Activated CD4-positive, alpha-beta T cell treated with anti-CD3 and anti-CD28 coated beads, Interleukin-2, amount 10 ng/mL, durations not matched to agents 24 days and 14 days (primary cell): Measurements from ENCODE around the gene ELOVL5. TPM values are rescaled to one million over a fixed set of nuclear protein-coding genes. Genes with fewer than 3 reads are reported as not detected.

ENCODE experiments used
- DNase-seq: peaks from one replicate; pipeline ENCODE4 v3.0.0; 2022
- H3K27ac Mint-ChIP-seq: one replicate; pipeline ENCODE4 v1.8.0; 2022; ENCODE audit warnings: mild to moderate bottlenecking, mixed read lengths
- H3K27me3 Mint-ChIP-seq: one replicate; pipeline ENCODE4 v1.8.0; 2022; ENCODE audit warnings: mixed read lengths
- H3K36me3 Mint-ChIP-seq: one replicate; pipeline ENCODE4 v1.8.0; 2022; ENCODE audit warnings: low read depth, mild to moderate bottlenecking, mixed read lengths
- H3K4me1 Mint-ChIP-seq: one replicate; pipeline ENCODE4 v1.8.0; 2021; ENCODE audit warnings: mixed read lengths
- H3K4me3 Mint-ChIP-seq: one replicate; pipeline ENCODE4 v1.8.0; 2022; ENCODE audit warnings: mild to moderate bottlenecking, moderate library complexity, mixed read lengths
- H3K9me3 Mint-ChIP-seq: one replicate; pipeline ENCODE4 v1.8.0; 2021; ENCODE audit warnings: mixed read lengths
- intact Hi-C: fragments of 100-400 bp; cut with micrococcal nuclease; formaldehyde crosslinking; loops from one replicate; pipeline ENCODE4 v1.15.1; 2023
- total RNA-seq: library from RNA; stranded (reverse); gene quantifications from 2 replicates; pipeline ENCODE4 v1.2.3, GENCODE V29; 2022

ELOVL5 gene
- total RNA-seq, 1 donor from 2014 or later: 126 TPM

DNA sequence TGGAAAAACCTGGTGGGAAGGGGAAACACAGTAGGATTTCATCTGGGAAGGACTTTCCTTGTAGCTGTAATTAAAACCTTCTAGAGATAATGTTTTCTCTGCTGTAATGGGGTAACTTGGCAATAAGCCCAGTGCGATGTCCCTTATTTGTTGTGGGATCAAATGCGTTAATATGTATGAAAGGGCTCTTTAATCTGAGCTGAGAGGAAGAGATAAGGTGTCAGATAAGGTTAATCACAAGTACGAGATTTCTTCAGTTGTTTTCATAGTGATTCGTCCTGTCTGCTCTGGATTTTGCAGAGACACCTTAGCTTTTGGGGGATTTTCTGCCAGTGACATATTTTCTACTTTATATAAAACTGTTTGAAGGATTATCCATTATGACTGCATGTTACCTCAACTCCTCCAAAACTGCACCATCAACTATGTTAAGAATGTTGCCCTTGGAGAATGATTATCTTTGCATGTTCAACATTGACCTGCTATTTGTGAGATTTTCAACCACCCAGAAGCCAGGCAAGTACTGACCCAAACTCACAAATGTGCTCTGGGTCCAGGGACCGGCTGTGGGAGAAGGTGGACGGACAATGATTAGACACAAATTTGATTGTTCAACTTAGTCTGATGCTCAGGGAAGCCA is 21.2 kb upstream of the ELOVL5 start:
- Mint-ChIP-seq H3K27ac (no peak overlapping the region), H3K9me3 (peaks cover 7% of the 10 kb centered on the region), H3K36me3 (peaks cover 4% of the 10 kb centered on the region), H3K27me3 (peaks cover 24% of the 10 kb centered on the region), H3K4me1 (peaks cover 2% of the 10 kb centered on the region), H3K4me3 (no peak overlapping the region)
- intact Hi-C loops: loop anchor here (10.0 kb wide), 1 partner anchor 65 kb away; no protein-coding TSS in a partner anchor
- DNase-seq: no peak

GRCh38 chr6:53369051-53369450 is 20.3 kb upstream of the ELOVL5 start:
- H3K27me3 Mint-ChIP-seq: peaks cover 17% of the 10 kb centered on the region
- peaks cover 2% of the 10 kb centered on the region for H3K4me1 Mint-ChIP-seq
- DNase-seq: no peak
- no peak overlapping the region for H3K4me3 Mint-ChIP-seq
- H3K36me3 Mint-ChIP-seq: peaks cover 4% of the 10 kb centered on the region
- no peak overlapping the region for H3K27ac Mint-ChIP-seq
- peaks cover 7% of the 10 kb centered on the region for H3K9me3 Mint-ChIP-seq
- intact Hi-C loops: loop anchor here (10.0 kb wide), 1 partner anchor 66 kb away; no protein-coding TSS in a partner anchor

GRCh38 chr6:53366128-53366641 is 17.4 kb upstream of the ELOVL5 start:
- intact Hi-C loops: loop anchor here (10.0 kb wide), 1 partner anchor 69 kb away; no protein-coding TSS in a partner anchor
- Mint-ChIP-seq H3K36me3 (peaks cover 4% of the 10 kb centered on the region), H3K4me1 (peaks cover 15% of the 10 kb centered on the region), H3K27ac (no peak overlapping the region), H3K9me3 (peaks cover 10% of the 10 kb centered on the region), H3K4me3 (no peak overlapping the region), H3K27me3 (peaks cover 9% of the 10 kb centered on the region)
- no peak for DNase-seq

DNA sequence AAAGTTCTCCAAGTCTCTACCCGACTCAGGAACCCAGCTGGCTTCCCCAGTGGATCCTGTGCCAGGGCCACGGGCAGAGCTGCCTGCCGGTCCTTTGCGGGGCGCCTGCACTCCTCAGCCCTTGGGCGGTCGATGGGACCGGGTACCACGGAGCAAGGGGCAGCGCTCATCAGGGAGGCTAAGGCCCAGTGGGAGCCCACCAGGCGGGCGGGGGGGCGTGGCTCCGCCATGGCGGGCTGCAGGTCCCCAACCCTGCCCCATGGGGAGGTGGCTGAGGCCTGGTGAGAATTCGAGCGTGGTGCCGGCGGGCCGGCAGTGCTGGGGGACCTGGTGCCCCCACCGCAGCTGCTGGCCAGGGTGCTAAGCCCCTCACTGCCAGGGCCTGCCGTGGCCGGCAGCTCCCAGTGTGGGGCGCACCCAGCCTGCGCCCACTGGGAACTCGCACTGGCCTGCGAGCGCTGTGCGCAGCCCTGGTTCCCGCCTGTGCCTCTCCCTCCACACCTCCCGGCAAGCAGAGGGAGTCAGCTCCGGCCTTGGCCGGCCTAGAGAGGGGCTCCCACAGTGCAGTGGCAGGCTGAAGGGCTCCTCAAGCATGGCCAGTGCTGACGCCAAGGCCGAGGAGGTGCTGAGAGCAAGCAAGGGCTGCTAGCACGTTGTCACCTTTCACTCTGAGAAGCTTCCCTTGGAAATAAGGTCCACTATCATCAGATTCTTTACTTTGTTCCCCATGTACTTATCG is 14.8 kb upstream of the ELOVL5 start:
- peak; percentile 55 for DNase-seq
- intact Hi-C loops: loop anchor here (10.0 kb wide), 1 partner anchor 71 kb away; no protein-coding TSS in a partner anchor
- Mint-ChIP-seq H3K36me3 (peaks cover 4% of the 10 kb centered on the region), H3K4me1 (peaks cover 33% of the 10 kb centered on the region), H3K27ac (no peak overlapping the region), H3K4me3 (no peak overlapping the region), H3K27me3 (no peaks in the 10 kb centered on the region), H3K9me3 (peaks cover 11% of the 10 kb centered on the region)

GRCh38 chr6:53361549-53362031 is 12.8 kb upstream of the ELOVL5 start:
- intact Hi-C loops: loop anchor here (2.0 to 10.0 kb wide), 2 partner anchors 55 to 73 kb away; no protein-coding TSS in a partner anchor
- Mint-ChIP-seq H3K4me3 (peak overlapping the region; percentile 71), H3K4me1 (peaks cover 39% of the 10 kb centered on the region), H3K27ac (peak overlapping the region; percentile 100), H3K36me3 (no peaks in the 10 kb centered on the region), H3K9me3 (peaks cover 5% of the 10 kb centered on the region), H3K27me3 (no peaks in the 10 kb centered on the region)
- DNase-seq: peak; percentile 87

DNA sequence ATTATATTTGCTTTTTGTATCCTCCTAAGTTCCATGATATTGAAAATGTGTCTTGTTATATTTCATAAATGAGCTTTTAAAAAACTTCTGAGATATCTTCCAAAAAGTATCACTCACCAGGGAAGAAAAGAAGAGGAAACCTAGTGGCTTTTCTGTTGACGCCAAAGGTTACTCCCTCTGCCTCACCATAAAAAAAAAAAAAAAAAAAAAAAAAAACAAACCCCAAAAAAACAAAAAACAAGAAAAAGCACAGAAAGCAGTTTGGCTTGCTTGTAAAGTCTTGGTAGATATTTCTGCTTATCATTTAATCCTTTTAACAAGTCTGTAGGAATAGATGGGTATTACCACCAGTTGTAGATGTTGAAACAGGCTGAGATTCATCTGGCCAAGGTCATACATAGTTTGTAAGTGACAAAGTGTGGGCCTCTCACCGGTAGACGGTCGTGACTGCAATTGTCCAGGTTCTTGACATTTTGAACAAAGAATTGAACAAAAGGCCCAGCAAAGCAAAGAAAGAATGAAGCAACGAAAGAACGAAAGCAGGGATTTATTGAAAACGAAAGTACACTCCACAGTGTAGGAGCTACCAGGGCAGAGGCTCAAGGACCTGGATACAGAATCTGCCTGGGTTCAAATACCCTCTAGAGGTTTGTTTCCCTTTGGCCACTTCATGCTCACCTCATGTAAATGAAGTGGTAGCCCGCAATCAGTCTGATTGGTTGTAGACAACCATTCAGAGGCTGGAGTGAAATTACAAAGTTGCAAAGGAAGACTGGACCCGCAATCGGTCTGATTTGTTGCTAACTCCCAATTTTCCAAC is 11.6 kb upstream of the ELOVL5 start:
- intact Hi-C loops: loop anchor here (2.0 to 10.0 kb wide), 2 partner anchors 54 to 74 kb away; no protein-coding TSS in a partner anchor
- no peaks in the 10 kb centered on the region for H3K27me3 Mint-ChIP-seq
- DNase-seq: peak; percentile 71

GRCh38 chr6:53359843-53360092 is 11.0 kb upstream of the ELOVL5 start:
- Mint-ChIP-seq H3K9me3 (peaks cover 4% of the 10 kb centered on the region), H3K4me1 (peaks cover 39% of the 10 kb centered on the region), H3K27ac (peak overlapping the region; percentile 100), H3K4me3 (peak overlapping the region; percentile 92), H3K27me3 (peaks cover under 1% of the 10 kb centered on the region), H3K36me3 (no peaks in the 10 kb centered on the region)
- intact Hi-C loops: loop anchor here (1.0 to 10.0 kb wide), 5 partner anchors 11 to 75 kb away; partner anchors contain the start of gene ELOVL5
- DNase-seq: no peak

More for the DNA sequence above, 11.6 kb upstream of the ELOVL5 start:
- Mint-ChIP-seq H3K4me1 (peaks cover 39% of the 10 kb centered on the region), H3K36me3 (no peaks in the 10 kb centered on the region), H3K4me3 (peak overlapping the region; percentile 92), H3K9me3 (peaks cover 4% of the 10 kb centered on the region), H3K27ac (peak overlapping the region; percentile 100)

DNA sequence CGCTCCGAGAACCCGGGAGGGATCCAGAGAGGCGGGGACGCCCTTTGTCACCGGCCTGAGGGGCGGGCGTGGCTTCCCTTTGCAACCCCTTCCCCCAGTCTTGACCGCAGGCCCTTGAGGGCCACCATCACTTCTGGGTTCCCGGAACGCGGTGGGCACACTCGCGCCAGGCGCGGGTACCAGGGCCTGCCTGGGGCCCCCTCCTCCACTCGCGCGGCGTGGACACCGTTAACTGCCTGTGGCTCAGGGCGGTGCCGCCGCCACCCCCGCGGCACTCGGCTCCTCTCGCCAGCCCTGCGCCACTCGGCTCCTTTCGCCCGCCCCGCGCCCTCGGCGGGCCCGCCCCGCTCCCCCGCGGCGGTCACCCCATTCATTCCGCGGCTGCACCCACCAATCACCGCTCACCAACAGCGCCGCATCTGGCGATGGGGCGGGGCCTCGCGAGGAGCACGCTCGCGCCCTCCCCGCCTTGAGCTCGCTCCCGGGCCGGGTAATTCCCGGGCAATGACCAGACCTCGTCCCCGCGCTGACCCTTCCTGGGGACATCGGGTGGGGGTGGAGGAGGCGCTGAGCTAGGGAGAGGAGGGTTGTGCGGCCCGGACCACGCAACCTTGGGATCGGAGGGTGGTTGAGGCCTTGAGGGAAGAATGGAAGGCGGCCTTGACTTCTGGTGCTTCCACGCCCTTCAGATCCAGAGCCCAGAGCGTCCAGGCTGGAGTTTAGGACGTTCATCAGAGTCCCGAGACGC is 10.5 kb upstream of the ELOVL5 start:
- Mint-ChIP-seq H3K27ac (peak overlapping the region; percentile 100), H3K36me3 (no peaks in the 10 kb centered on the region), H3K27me3 (peaks cover 6% of the 10 kb centered on the region), H3K9me3 (peaks cover 4% of the 10 kb centered on the region), H3K4me1 (peaks cover 39% of the 10 kb centered on the region), H3K4me3 (peak overlapping the region; percentile 92)
- DNase-seq: peak; percentile 98
- intact Hi-C loops: loop anchor here (1.0 to 2.0 kb wide), 3 partner anchors 11 to 24 kb away; partner anchors contain the start of gene ELOVL5

GRCh38 chr6:53358440-53359094 is 9.8 kb upstream of the ELOVL5 start:
- Mint-ChIP-seq H3K27me3 (peaks cover 8% of the 10 kb centered on the region), H3K36me3 (no peaks in the 10 kb centered on the region), H3K4me3 (peak overlapping the region; percentile 92), H3K27ac (peak overlapping the region; percentile 100), H3K9me3 (peaks cover 4% of the 10 kb centered on the region), H3K4me1 (peaks cover 39% of the 10 kb centered on the region)
- DNase-seq: no peak
- intact Hi-C loops: loop anchor here (1.0 to 2.0 kb wide), 3 partner anchors 10 to 23 kb away; partner anchors contain the start of gene ELOVL5

GRCh38 chr6:53357576-53358360 is 9.0 kb upstream of the ELOVL5 start:
- H3K9me3 Mint-ChIP-seq: peaks cover 4% of the 10 kb centered on the region
- intact Hi-C loops: loop anchor here (2.0 kb wide), 1 partner anchor 13 kb away; no protein-coding TSS in a partner anchor
- no peak for DNase-seq
- peak overlapping the region; percentile 92 for H3K4me3 Mint-ChIP-seq
- H3K27ac Mint-ChIP-seq: peak overlapping the region; percentile 75
- H3K27me3 Mint-ChIP-seq: peaks cover 14% of the 10 kb centered on the region
- peaks cover 39% of the 10 kb centered on the region for H3K4me1 Mint-ChIP-seq
- H3K36me3 Mint-ChIP-seq: no peaks in the 10 kb centered on the region

GRCh38 chr6:53353624-53354023 is 4.9 kb upstream of the ELOVL5 start:
- intact Hi-C loops: no loop called here

GRCh38 chr6:53352360-53352759 is 3.6 kb upstream of the ELOVL5 start:
- intact Hi-C loops: no loop called here
- no peaks in the 10 kb centered on the region for H3K9me3 Mint-ChIP-seq

More at GRCh38 chr6:53353624-53354023, 4.9 kb upstream of the ELOVL5 start:
- no peaks in the 10 kb centered on the region for H3K9me3 Mint-ChIP-seq
- DNase-seq: no peak
- no peak overlapping the region for H3K27ac Mint-ChIP-seq
- no peak overlapping the region for H3K4me3 Mint-ChIP-seq
- H3K36me3 Mint-ChIP-seq: no peaks in the 10 kb centered on the region
- H3K27me3 Mint-ChIP-seq: peaks cover 27% of the 10 kb centered on the region
- H3K4me1 Mint-ChIP-seq: peaks cover 17% of the 10 kb centered on the region

More at GRCh38 chr6:53352360-53352759, 3.6 kb upstream of the ELOVL5 start:
- peaks cover under 1% of the 10 kb centered on the region for H3K36me3 Mint-ChIP-seq
- no peak overlapping the region for H3K4me3 Mint-ChIP-seq
- peak; percentile 39 for DNase-seq
- peaks cover 8% of the 10 kb centered on the region for H3K4me1 Mint-ChIP-seq
- peaks cover 27% of the 10 kb centered on the region for H3K27me3 Mint-ChIP-seq
- no peak overlapping the region for H3K27ac Mint-ChIP-seq
